ENCODE data around the gene CABLES1.
"Not testable (repeated sequence)": the region's sequence is repeated elsewhere in the genome, so short reads cannot be mapped to it uniquely, and the experiment has no call there.

Gene CABLES1

GRCh38 chr18:23266717-23267446 lies 131.6 kb downstream of the CABLES1 start:
- no peak for DNase-seq (ENCODE audit: low read depth)

- DNase-seq (ENCODE audit: low read depth) = no peak
Observed at GRCh38 chr18:23267447-23267776, 132.1 kb downstream of the CABLES1 start.

- DNase-seq (ENCODE audit: low read depth) = no peak
Observed at GRCh38 chr18:23268641-23269040, 133.4 kb downstream of the CABLES1 start.

- DNase-seq (ENCODE audit: low read depth) = not testable (repeated sequence)
Observed at GRCh38 chr18:23269068-23269467, 133.8 kb downstream of the CABLES1 start.

- no peak for DNase-seq (ENCODE audit: low read depth)
Observed at GRCh38 chr18:23269928-23270327, 134.6 kb downstream of the CABLES1 start.

- DNase-seq (ENCODE audit: low read depth) = peak; percentile 26
Observed at GRCh38 chr18:23270986-23271680, 135.8 kb downstream of the CABLES1 start.

GRCh38 chr18:23272498-23273232 lies 137.4 kb downstream of the CABLES1 start:
- DNase-seq (ENCODE audit: low read depth) = no peak

GRCh38 chr18:23273443-23273966 lies 138.2 kb downstream of the CABLES1 start:
- DNase-seq (ENCODE audit: low read depth) = no peak

GRCh38 chr18:23274638-23275482 lies 139.6 kb downstream of the CABLES1 start:
- DNase-seq (ENCODE audit: low read depth) = no peak

GRCh38 chr18:23276451-23276850 lies 141.2 kb downstream of the CABLES1 start:
- no peak for DNase-seq (ENCODE audit: low read depth)

GRCh38 chr18:23277399-23277798 lies 142.1 kb downstream of the CABLES1 start:
- no peak for DNase-seq (ENCODE audit: low read depth)

GRCh38 chr18:23279931-23280330 lies 144.6 kb downstream of the CABLES1 start:
- no peak for DNase-seq (ENCODE audit: low read depth)

GRCh38 chr18:23280844-23281243 lies 145.6 kb downstream of the CABLES1 start:
- no peak for DNase-seq (ENCODE audit: low read depth)

- no peak for DNase-seq (ENCODE audit: low read depth)
Observed at GRCh38 chr18:23281626-23282436, 146.5 kb downstream of the CABLES1 start.

- DNase-seq (ENCODE audit: low read depth) = no peak
Observed at GRCh38 chr18:23282437-23282781, 147.1 kb downstream of the CABLES1 start.

- DNase-seq (ENCODE audit: low read depth) = peak; percentile 44
Observed at GRCh38 chr18:23283916-23284430, 148.7 kb downstream of the CABLES1 start.

- no peak for DNase-seq (ENCODE audit: low read depth)
Observed at GRCh38 chr18:23284629-23285028, 149.3 kb downstream of the CABLES1 start.

GRCh38 chr18:23285581-23285980 lies 150.3 kb downstream of the CABLES1 start:
- DNase-seq (ENCODE audit: low read depth) = not testable (repeated sequence)

- no peak for DNase-seq (ENCODE audit: low read depth)
Observed at GRCh38 chr18:23291456-23292205, 156.3 kb downstream of the CABLES1 start.

- peak; percentile 83 for DNase-seq (ENCODE audit: low read depth)
Observed at GRCh38 chr18:23300231-23300805, 165.0 kb downstream of the CABLES1 start.
